Pulmonary artery endothelial cell (primary cell): Measurements from ENCODE around the gene VIM. TPM values are rescaled to one million over a fixed set of nuclear protein-coding genes. Genes with fewer than 3 reads are reported as not detected.
"Not testable (repeated sequence)": the region's sequence is repeated elsewhere in the genome, so short reads cannot be mapped to it uniquely, and the experiment has no call there.

ENCODE experiments used
- DNase-seq: peaks from one replicate; pipeline ENCODE4 v3.0.0-alpha.2; 2011; ENCODE audit warnings: low read depth, low spot score
- total RNA-seq: library from RNA; depleted of rRNA; stranded (reverse); fragments of >200 nt; gene quantifications from 2 replicates; pipeline ENCODE4 v1.2.3, GENCODE V29; 2014

The VIM gene
- total RNA-seq, 1 donor from 2014 or later = 8,926 TPM

GRCh38 chr10:17256051-17256450 lies 28.0 kb downstream of the VIM start:
- DNase-seq = no peak

- no peak for DNase-seq
These were observed 28.6 kb downstream of the VIM start for GRCh38 chr10:17256627-17257026.

- no peak for DNase-seq
These were observed 29.7 kb downstream of the VIM start for GRCh38 chr10:17257466-17258321.

- DNase-seq = no peak
These were observed 34.5 kb downstream of the VIM start for GRCh38 chr10:17262502-17262901.

GRCh38 chr10:17263580-17263979 lies 35.5 kb downstream of the VIM start:
- DNase-seq = no peak

- no peak for DNase-seq
These were observed 37.4 kb downstream of the VIM start for GRCh38 chr10:17265468-17265867.

- not testable (repeated sequence) for DNase-seq
These were observed 38.5 kb downstream of the VIM start for GRCh38 chr10:17266549-17266948.

GRCh38 chr10:17272648-17273047 lies 44.6 kb downstream of the VIM start:
- DNase-seq = no peak

GRCh38 chr10:17273403-17273802 lies 45.4 kb downstream of the VIM start:
- DNase-seq = no peak

GRCh38 chr10:17276756-17277424 lies 48.8 kb downstream of the VIM start:
- DNase-seq = no peak

- no peak for DNase-seq
These were observed 50.7 kb downstream of the VIM start for GRCh38 chr10:17278607-17279240.

- DNase-seq = no peak
These were observed 54.3 kb downstream of the VIM start for GRCh38 chr10:17282311-17282710.

- DNase-seq = no peak
These were observed 58.8 kb downstream of the VIM start for GRCh38 chr10:17286562-17287550.

Other genes with a start within 250 kb of the VIM start
- gene CUBN, start 98.4 kb upstream of the VIM start, total RNA-seq = 1.4 and 2.0 TPM in 2 replicates
- 4.9 and 6.7 TPM in 2 replicates for gene TRDMT1, start 26.6 kb upstream of the VIM start, total RNA-seq
- 0.53 and 0.79 TPM in 2 replicates for gene ST8SIA6, start 226.4 kb downstream of the VIM start, total RNA-seq